Hindlimb muscle (tissue), 1 donor: ENCODE measurements around the gene AGPAT1. TPM values are rescaled to one million over a fixed set of nuclear protein-coding genes. Genes with fewer than 3 reads are reported as not detected.
"Not testable (repeated sequence)": the region's sequence is repeated elsewhere in the genome, so short reads cannot be mapped to it uniquely, and the experiment has no call there.

Source experiments
- DNase-seq: peaks from one replicate; pipeline ENCODE4 v3.0.0-alpha.2; 2013
- polyA plus RNA-seq: library from polyadenylated mRNA; unstranded; fragments of 120-200 nt; gene quantifications from one replicate; pipeline ENCODE4 v1.2.1, GENCODE V29; 2013; ENCODE audit not compliant: insufficient read length

Gene AGPAT1
- polyA plus RNA-seq, 1 donor: 66.1 TPM

GRCh38 chr6:32198866-32199265 lies 23.0 kb upstream of the AGPAT1 start:
- no peak for DNase-seq

DNA sequence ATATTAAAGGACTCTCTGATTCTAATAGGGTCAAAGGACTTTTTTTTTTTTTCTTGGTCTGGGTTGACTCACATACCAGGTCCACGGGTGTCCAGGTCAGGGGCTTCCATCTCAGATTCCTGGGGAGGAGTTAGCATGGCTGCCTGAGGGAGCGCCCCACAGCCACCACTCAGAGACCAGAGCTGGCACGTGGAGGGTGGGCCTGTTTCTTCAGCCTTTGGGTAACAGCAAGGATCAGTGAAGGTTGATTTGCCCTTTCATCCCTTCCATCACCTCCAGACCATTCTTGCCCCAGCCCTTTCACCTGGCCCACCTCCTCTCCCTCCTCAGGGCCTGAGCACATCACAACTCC lies 22.4 kb upstream of the AGPAT1 start:
- DNase-seq: no peak

DNA sequence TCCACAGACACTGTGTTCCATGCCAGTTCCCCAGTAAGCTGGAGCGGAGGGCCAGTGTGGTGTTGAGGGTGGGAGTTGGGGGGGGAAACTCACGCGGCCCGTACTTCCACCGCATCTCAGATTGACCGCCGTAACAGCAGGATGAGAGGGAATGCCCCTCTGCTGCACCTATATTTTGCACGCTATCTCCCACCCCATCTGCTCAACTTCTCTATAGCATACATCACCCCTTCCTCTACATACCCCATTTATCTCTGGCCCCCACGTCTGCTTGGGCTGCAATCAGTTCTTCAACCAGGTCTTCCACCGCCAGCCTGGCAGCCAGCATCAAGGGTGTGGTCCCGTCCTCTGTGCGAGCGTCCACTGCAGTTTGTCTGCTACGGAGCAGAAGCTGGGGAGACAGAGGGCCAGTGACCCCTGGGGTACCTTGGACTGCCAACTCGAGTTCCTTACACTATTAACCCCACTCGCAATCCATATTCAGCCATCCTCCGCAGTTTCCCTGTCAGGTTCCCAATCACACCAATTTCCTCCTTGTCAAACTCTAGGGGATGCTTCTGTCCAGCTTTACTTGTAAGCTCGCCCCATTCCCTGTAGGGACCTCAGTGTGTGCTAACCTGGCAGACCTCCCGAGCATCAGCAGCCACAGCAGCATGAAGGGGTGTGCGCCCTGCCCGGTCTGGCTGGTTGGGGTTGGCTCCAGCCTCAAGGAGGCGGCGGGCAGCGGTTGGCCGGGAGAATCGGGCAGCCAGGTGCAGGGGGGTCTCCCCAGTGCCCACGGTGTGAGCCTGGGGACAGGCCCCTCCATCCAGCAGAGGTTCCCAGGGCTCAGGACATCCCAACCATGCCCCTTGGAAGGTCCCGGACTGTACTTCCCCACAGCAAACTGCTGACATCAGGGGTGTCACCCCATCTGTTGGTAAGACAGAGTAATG lies 21.1 kb upstream of the AGPAT1 start:
- DNase-seq: peak; percentile 51

- peak; percentile 90 for DNase-seq
Observed at GRCh38 chr6:32195902-32196681, 20.2 kb upstream of the AGPAT1 start.

DNA sequence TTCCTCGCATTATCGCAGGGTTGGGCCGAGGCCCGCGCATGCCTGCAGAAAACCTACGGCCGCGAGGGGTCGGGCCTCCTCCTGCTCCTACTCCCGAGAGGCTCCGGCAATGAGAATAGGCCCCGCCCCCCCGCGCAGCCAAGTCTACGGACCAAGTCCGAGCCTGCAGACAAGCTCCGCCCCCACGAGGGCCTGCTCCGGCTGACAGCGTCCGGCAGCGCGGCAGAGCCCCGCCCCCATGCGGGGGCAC lies 19.7 kb upstream of the AGPAT1 start:
- DNase-seq: peak; percentile 100

DNA sequence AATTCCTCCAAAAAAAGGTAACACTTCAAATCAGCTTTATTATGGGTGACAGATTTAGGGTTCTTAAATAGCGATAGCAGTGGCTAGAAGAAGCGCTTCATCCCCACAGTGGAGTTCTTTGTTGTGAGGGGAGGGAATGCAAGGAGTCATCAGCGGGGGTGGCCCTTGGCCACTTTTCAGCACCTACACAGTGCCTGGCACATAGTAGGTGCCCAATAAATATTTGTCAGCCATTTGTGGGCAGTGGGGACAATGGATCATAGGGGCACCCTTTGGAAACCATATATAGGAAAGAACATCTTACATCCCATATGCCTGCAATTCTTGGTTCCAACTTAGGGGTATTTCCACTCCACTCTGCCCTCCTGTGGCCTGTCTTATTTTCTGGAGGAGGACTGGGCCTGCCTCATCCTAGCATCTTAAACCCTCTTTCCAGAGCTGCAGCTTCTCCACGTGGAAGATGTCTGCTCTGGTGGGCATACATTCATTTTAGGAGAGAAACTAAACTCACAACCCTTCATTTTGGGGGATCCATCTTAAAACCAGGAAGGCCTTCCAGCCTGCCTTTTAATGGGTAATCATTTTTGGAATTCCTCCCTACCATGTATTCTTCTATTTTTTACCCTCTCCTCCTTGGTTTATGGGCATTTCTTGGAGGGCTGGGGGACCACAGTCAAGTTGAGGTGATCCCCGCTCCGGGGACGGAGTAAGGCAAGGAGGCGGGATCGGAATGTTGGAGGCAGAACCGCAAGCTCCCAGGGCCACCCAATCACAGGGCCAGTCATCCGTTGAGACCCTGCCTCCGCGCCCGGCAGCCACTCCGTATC lies 19.2 kb upstream of the AGPAT1 start:
- no peak for DNase-seq

DNA sequence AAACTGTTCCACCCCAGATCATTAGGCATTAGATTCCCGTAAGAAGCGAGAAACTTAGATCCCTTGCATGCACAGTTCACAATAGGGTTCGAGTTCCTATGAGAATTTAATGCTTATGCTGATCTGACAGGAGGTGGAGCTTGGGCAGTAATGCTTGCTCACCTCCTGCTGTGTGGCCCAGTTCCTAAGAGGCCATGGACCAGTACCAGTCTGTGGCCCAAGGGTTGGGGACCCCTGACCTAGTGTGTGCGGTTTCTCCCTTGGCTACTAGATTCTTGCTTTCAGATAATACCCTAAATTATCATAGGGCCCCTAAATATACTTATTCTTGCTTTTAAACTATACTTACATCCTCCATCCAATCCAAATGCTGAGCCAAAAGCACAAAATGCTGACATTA lies 18.5 kb upstream of the AGPAT1 start:
- DNase-seq: no peak

- not testable (repeated sequence) for DNase-seq
Observed at GRCh38 chr6:32193096-32193495, 17.2 kb upstream of the AGPAT1 start.

DNA sequence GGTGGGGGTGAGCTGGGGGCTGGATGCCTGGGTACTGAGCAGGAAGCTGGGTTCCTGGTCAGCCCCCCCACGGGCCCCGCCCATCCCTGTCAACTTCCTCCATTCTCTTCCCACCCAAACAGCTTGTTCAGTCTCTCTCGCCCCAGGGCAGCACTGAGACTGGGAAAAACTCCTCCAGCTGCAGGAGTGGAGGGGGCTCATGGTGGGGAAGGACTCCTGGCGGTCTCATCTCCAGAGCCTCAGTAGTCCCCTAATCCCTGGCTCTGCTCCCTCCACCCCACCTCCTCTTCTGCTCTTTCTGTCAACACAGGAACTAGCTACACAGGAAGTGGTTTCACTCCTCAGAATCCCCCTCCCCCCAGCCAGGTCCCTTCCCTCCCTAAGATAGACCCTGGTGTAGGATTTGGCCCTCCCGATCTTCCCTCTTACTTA lies 16.7 kb upstream of the AGPAT1 start, which contains the start of gene GPSM3:
GPSM3 (minus strand) TSS at position 36 of the 432 bp plus-strand sequence. CDS start 130 bp downstream, outside the sequence.
- no peak for DNase-seq

DNA sequence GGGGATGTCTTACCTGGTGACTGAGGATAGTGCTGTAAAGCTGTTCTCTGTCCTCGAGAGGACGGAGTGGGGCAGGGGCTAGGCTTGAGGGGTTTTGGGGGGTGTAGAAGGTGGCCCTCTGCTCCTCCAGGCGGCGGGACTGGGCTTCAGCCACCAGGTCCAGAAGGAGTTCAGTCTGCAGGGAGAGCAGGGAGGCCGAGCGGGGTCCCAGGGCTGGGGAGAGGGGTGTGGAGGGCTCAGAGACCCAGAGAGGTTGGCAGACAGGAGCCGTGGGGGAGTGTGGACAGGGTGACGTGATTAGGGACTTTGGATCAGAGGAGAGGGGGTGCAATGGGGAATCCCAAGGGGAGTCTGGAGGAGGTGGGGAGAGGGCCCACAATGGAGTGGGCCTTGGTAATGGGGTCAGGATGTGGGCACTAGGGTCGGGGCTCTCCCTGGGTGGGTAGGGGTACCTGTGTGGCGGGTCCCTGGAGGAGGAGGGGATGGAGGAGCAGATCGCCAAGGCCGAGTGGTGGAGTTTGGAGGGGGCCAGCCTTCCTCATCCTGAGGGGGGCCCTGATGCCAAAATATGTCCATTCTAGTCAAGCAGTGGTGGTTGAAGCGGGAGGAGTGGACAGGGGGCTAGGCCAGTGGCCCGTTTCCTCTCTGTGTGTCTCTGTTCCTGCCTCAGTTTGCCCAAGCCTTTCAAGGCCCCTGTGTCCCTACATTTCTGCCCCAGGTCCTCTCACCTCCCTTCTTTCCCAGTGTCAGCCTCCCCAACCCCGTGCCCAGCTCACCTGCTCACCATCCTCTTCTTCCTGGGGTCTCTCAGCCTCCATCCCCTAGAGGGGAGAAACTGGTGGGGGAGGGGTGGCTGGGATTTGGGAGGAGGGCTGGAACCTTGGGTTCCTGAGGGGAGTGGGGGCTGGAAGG lies 16.1 kb upstream of the AGPAT1 start:
- no peak for DNase-seq

DNA sequence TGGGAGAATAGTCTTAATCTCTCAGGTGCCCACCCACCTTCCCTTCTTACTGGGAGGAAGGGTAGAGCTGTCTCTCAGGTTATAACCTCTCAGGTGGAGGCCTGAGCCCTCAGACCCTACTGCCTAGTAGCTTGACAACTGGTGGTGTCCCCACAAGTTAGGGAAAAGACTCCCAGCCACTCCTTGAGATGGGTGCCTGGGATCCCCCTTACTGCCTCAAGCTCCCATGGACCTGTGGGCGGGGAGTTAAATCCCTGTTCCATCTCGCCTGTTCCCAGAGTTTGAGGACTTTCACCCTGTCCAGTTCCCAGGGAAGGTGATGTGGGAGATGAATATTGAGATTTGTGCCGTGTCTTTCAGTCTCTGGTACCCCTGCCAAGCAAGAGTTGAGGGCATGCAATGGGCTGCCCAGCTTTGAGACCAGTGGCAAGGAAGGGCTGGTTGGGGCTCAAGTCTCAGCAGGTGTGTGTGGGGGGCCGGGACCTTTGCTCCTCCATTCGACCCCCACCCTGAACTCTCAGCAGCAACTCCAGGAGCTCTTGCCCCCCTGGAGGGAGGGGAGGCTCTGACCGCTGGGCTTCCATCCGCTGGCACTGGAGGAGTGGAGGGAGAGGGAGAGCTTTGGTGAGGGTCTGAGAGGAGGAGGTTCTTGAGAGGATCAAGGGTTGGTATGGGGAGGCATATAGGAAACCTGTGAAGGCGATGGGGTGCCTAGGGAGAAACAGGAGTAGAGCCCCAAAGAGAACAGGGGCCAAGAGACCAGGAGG lies 15.2 kb upstream of the AGPAT1 start:
- DNase-seq: no peak

DNA sequence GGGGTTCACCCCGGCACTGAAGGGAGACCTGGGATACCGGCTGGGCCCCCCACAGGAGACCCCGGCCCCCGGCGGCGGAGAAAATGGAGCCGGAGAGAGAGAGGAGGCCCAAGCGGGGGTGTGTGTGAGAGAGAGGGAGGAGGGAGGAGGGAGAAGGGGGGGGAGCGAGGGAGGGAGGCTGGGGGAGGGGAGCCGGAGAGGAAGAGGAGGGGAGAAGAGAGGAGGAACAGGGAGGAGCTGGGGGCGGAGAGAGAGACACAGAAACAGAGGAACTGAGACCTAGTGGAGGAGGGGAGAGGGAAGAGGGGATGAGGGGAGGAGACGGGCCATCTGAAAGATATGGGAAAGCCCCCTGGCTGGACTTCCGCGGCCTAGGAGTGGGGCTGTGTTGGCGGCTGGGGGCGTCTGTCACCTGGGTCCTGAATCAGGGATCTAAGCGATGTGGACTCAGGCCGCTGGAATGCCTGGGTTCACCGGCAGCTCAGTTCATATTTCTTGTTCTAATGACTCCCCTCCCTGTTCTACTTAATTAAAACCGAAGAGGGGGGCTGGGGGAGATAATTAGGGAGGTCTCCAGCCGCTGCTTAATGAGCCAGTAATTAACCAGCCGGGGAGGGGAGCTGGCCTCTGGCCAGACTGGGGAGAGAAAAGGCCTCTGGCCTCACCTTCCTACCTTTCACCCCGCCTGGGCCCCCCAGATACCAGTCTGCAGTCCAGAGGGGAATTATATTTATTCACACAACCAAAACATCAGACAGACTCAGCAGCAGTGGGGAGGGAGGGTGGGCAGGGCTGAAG lies 14.4 kb upstream of the AGPAT1 start, which contains the start of gene PBX2:
PBX2 (minus strand) TSS at position 149 of the 798 bp plus-strand sequence. CDS start 287 bp downstream, outside the sequence.
- peak; percentile 94 for DNase-seq

GRCh38 chr6:32189742-32190053 lies 13.8 kb upstream of the AGPAT1 start:
- DNase-seq: no peak

DNA sequence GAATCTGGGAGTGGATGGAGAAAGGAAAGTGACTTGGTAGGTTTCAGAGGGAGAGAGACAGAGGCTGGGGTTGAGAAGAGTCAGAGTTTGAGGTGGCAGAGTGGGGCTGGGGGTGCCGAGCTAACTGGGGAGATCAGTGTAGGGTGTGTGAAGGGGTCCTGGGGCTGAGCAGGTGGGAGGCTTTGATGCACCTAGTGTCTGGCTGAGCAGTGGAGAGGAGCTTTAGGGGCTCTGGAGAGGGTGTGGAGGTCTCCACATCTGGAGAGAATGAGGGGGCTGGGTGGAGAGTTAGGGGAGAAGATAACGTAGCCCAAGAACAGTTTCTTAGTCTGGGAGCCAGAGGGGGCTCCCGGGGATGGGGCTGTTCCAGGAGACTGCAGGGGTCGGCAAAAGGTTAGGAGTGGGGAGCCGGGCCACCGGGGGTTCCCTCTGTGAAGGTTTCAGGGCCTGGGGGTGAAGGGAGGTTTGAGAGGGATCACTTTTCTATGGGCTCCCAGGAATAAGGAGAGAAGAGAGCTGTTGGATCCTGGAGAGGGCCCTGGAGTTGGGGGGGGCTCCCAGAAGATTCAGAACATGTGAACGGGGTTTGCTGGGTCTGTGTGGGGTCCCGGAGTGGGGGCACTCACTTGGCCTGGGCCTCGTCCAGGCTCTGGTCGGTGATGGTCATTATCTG lies 13.3 kb upstream of the AGPAT1 start:
- DNase-seq: no peak

DNA sequence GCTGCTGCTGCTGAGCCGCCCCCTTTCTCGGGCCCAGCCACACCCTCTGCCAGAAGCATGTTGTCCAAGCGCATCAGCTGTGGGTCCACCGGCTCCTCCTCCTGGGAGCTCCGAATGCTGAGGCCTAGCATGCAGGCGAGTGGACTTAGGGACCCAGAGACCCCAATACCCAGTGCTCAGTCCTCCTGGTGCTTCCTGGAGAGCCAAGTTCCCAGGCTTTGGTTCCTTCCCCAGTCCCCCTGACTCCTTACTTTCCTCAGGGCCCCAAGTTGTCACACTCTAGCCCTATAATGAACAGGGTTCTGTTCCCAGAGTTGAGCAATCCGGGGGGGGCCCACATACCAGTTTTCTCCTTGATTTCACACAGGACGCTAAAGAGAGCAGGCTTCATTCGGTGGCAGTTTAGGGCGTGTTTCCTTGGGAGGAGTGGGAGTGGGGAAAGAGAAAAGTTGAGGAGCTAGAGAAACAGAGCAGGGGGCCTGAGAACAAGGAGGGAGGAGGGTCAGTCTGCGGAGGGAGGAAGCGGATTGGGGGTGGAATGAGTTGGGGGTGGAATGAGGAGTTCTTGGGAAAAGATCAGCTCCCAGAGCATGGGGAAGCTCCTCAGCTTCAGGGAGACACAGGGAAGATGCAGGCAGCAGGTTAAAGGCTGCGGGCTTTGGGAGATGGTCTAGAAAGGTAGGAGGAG lies 12.6 kb upstream of the AGPAT1 start:
- no peak for DNase-seq

DNA sequence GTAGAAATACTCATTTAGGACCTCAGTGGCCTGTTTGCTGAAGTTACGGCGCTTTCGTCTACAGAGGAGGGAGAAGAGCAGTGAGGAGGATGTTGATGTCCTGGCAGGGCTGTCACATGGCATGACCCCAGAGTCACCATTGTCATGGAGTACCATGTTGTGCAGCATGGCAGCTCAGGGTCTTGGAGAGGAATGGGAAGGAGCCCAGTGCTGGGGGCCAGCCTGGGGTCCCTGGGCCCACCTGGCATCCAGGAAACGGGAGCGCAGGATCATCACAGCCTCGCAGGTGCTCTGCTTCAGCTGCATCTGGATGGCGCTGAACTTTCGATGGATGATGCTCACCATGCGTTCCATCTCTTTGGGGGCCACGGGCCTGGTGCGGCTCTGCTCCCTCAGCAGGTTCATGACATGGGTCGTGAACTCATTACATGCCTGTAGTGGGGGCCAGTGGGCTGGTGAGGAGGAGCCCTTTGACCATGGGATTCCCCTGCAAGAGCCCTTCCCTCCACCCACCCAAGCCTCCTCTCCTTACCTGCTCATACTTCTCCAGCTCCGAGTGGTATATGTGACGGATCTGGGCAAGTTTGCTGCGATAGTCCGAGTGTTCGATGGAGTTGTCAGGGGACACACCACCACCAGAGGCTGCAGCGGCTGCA lies 12.0 kb upstream of the AGPAT1 start:
- not testable (repeated sequence) for DNase-seq

- DNase-seq: no peak
Observed at GRCh38 chr6:32187009-32187709, 11.3 kb upstream of the AGPAT1 start.
